UCSD-AML1 (cell line): ENCODE data around the gene ATP10A.
"Not testable (repeated sequence)": the region's sequence is repeated elsewhere in the genome, so short reads cannot be mapped to it uniquely, and the experiment has no call there.

Source experiments
- DNase-seq: peaks from one replicate; lab custom pipeline; 2025; ENCODE audit not compliant: unreplicated experiment; lab: John Stamatoyannopoulos, UW

ATP10A gene

GRCh38 chr15:25859838-25860645 is 3.1 kb downstream of the ATP10A start:
- no peak for DNase-seq

GRCh38 chr15:25858952-25859760 is 4.0 kb downstream of the ATP10A start:
- peak; percentile 41 for DNase-seq

- DNase-seq = not testable (repeated sequence)
Observed at GRCh38 chr15:25856059-25856458, 7.1 kb downstream of the ATP10A start.

- no peak for DNase-seq
Observed at GRCh38 chr15:25852661-25853524, 10.2 kb downstream of the ATP10A start.

- DNase-seq = no peak
Observed at GRCh38 chr15:25852027-25852426, 11.1 kb downstream of the ATP10A start.

GRCh38 chr15:25850154-25851111 is 12.7 kb downstream of the ATP10A start:
- peak; percentile 87 for DNase-seq

GRCh38 chr15:25849157-25849921 is 13.8 kb downstream of the ATP10A start:
- no peak for DNase-seq

GRCh38 chr15:25848784-25849156 is 14.4 kb downstream of the ATP10A start:
- no peak for DNase-seq

- no peak for DNase-seq
Observed at GRCh38 chr15:25848325-25848724, 14.8 kb downstream of the ATP10A start.

GRCh38 chr15:25847051-25847450 is 16.1 kb downstream of the ATP10A start:
- DNase-seq = no peak

- DNase-seq = no peak
Observed at GRCh38 chr15:25846377-25846776, 16.8 kb downstream of the ATP10A start.

- DNase-seq = no peak
Observed at GRCh38 chr15:25844981-25845680, 18.0 kb downstream of the ATP10A start.

- no peak for DNase-seq
Observed at GRCh38 chr15:25844542-25844941, 18.6 kb downstream of the ATP10A start.

GRCh38 chr15:25844076-25844475 is 19.1 kb downstream of the ATP10A start:
- DNase-seq = no peak

- no peak for DNase-seq
Observed at GRCh38 chr15:25839638-25840156, 23.4 kb downstream of the ATP10A start.

GRCh38 chr15:25838871-25839195 is 24.3 kb downstream of the ATP10A start:
- no peak for DNase-seq

- no peak for DNase-seq
Observed at GRCh38 chr15:25838191-25838870, 24.8 kb downstream of the ATP10A start.

- no peak for DNase-seq
Observed at GRCh38 chr15:25832158-25832557, 31.0 kb downstream of the ATP10A start.
